NCI-H510A (cell line): ENCODE data around the gene CHGA.

Experiments used
- DNase-seq: peaks from one replicate; lab custom pipeline; 2025; lab: John Stamatoyannopoulos, UW

The CHGA gene

DNA sequence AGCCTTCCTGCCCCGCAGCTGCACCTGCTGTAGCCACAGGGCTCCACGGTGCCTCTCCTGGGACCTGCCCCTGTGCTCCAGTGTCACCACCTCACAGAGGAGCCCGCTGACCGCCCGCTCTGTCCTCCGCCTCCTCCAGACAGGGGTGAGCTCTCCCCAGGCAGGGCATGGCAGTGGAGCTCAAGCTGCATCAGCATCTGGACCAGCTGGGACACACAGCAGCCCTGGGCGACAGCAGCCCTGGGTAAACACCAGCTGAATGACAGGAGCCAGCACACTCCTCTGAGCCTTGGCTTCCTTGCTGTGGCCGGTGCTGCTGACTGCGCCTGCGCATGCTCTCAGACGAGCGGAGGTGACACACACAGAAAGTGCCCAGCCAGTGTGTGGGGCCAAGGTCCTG lies 22.0 kb downstream of the CHGA start:
- no peak for DNase-seq

- DNase-seq, result no peak
These were observed 22.6 kb downstream of the CHGA start for GRCh38 chr14:92945544-92945943.

- DNase-seq, result no peak
These were observed 23.3 kb downstream of the CHGA start for GRCh38 chr14:92945959-92946846.

GRCh38 chr14:92946847-92947545 lies 24.0 kb downstream of the CHGA start:
- DNase-seq, result no peak

- DNase-seq, result no peak
These were observed 25.7 kb downstream of the CHGA start for GRCh38 chr14:92948647-92949046.

DNA sequence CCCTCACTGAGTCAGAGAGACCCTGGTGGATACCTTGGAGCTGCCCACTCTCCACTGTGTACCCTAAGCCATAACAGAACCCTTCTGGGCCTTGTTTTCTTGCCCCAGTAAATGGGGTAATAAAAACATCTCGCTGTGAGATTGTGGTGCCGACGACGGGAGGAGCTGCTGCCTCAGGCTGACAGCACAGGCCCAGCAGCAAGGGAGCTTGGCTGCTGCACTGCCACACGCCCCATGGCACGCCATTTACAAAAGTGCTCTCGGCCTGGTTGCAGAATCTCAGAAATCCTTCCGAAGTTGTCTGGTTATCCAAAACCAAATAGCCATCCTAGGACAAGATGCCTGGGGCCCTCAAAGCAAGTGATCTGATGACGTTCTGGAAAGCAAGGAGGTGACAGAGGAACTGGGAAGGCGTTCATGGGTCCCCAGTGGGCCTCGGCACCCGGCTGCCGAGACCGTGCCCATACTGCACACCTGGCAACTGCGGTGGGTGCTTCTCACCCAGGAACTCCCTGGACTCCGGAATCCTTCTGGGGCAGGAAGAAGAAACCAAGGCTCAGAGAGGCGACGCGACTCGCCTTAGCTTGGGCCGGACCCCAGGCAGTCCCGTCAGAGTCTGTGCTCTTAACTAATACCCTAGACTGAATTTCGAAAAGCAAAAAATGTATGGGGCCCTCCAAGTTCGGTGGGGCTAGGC lies 26.7 kb downstream of the CHGA start:
- DNase-seq, result no peak

DNA sequence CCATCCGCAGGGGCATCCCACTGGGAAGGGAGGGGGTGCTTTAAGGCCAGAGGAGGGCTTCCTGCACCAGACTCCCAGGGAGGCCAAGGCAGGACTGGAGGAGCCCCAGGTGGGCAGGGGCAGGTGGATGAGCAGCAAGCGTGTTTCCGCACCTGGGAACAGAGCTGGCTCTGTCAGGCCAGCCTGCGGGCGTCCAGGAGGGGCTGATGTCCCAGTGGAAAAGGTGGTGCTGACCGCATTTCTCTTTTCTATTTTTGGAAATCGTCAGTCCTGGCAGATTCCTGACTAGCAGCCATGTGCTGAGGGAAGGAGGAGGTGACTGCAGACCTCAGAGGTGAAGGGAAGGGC lies 27.2 kb downstream of the CHGA start:
- DNase-seq, result no peak

DNA sequence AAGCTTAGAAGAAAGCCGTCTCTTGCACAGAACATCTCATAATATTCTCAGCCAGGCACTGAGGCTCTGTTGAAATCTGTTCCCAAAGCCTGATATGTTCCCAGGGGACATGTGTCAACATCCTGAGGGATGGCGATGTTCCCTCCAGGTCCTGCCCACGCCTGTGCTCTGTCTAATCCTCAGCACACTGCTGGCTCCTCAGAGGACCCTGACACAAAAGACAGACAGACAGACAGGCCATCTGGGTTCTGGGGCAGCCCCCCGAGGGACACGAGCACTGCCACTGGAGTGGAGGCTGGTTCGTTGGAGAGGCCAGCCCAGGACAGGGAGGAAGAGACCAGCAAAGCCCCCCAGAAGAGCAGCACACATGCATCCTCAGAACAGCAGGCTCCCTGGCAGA lies 27.8 kb downstream of the CHGA start:
- DNase-seq, result no peak

DNA sequence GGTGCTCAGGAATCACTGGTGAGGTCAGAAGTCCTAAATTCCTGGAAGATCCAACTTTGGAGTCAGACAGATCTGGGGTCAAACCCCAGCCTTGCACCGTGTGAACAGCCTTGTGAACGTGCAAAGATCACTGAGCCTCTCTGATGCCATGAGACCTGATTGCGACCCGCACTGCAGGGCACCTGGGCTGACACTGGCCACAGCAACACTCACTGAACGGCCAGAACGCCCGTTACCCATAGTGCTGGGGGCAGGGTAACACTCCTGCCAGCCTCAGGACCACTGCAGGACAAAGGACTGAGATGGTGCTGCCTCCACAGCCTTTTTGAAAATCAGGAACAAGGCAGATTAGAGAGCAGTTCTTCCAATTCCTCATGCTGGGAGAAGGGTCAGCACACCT lies 28.3 kb downstream of the CHGA start:
- DNase-seq, result no peak

DNA sequence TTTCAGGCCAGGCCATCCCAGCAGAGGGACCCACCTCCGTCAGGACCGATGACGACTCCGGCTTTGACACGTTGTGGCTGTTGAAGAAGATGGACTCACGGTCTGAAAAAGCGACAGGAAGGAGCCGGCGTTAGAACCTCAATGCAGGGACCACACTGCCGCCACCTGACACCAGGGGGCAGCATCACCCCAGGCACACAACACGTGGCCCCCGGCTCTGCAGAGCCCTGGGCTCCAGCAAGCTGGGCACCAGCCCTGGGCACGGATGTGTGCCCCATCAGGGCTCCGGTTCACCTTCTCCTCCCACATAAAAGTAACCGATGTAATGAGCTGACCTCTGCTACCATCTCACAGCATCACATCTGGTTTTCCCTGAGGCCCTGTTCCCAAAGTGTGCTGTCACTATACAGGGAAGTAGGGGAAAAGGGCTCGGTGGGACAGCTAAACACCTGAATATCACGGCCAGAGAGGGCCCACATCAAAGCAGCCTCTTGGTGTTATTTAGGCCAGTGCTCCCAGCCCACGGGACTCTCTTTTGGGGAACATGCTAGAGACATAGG lies 29.0 kb downstream of the CHGA start:
- DNase-seq, result no peak

- no peak for DNase-seq
These were observed 29.7 kb downstream of the CHGA start for GRCh38 chr14:92952481-92953298.

DNA sequence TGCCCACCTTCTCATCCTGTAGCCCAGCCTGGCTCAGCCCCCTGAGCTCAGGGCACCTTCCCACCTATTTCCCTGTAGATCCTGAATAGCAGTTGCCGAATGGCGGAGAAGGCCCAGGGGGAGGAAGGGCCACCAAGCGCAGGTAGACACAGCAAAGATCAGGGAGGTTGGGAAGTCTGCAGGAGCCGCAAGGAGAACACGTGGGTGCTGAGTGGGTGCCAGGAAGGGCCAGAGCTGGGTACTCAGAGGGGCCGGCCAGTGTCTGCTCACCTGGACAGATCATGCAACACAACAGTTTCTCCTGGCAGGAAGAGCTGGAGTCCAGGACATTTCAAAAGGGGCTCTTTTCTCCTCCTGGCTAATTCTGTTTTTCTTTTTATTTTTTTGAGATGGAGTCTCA lies 30.6 kb downstream of the CHGA start:
- DNase-seq, result no peak

GRCh38 chr14:92954933-92955332 lies 32.0 kb downstream of the CHGA start:
- peak; percentile 20 for DNase-seq

DNA sequence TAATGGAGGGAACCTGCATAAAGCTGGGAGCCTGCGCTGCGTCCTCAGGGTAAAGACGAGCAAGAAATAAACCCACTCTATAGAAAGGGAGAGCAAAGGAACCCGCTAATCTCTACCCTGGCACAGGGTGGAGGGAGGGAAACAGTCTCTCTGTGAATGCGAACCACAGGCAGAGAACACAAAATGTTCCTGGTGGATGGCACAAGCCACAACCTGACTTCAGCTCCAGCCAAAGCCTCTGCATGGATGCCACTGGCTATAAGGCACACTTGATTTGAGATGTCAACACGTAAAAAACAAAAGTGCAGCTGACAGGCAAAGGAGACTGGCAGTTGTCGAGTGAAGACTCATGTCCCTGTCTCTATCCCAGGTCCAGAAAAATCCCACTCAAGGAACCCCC lies 32.4 kb downstream of the CHGA start:
- DNase-seq, result no peak

- peak; percentile 77 for DNase-seq
These were observed 34.0 kb downstream of the CHGA start for GRCh38 chr14:92956961-92957360.

DNA sequence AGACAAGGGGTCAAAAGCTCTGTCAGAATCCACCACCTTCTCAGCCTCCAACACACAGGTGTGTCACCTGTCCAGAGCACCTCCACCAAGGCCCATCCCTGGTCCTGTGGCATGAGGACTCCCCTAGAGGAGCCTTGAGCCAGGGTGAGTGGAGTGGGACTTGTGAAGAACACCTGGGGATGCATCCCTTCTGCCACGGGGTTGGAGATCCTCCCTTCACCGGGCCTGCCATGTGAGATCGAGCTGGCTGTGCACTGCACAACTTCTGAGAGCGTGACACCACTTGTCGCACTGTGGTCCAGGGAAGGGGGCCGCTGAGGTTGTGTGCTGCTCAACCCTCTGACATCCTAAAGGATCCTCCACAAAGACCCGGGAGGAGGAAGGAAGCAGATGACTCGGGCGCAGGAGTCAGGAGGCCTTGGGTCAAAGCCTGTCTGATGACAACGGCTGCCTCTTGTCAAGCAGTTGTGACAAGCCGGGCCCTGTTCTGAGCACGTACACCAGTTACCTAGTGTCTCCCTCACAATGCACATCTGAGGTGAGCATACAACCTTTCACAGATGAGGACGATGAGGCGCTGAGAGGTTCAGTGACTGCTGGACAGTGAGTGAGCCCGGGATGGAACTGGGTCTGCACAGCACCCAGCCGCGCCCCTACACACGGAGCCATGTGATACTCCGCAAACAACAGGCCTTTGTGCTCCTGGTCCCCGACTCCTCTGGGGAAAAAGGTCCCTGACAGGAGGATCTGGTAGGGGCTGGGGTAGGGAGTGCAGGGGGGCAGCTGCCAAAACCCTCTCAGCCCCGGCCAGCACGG lies 35.6 kb downstream of the CHGA start:
- DNase-seq, result no peak

DNA sequence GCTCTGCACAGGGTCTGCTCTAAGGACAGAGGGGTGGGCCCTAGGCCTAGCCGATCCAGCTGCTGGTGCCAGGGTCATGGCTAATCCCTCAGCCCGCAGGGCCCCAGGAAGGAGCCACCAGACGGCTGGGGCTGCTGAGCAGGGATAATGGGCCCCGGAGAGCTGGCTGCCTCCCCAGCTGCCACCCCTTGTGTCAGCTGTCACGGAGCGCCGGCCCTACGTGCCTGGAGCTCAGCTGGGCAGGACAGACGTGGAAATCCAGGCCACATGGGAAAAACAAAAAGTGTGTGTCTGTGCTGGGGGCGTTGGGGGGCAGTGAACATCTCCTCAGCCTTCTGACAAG lies 36.2 kb downstream of the CHGA start:
- DNase-seq, result peak; percentile 24

DNA sequence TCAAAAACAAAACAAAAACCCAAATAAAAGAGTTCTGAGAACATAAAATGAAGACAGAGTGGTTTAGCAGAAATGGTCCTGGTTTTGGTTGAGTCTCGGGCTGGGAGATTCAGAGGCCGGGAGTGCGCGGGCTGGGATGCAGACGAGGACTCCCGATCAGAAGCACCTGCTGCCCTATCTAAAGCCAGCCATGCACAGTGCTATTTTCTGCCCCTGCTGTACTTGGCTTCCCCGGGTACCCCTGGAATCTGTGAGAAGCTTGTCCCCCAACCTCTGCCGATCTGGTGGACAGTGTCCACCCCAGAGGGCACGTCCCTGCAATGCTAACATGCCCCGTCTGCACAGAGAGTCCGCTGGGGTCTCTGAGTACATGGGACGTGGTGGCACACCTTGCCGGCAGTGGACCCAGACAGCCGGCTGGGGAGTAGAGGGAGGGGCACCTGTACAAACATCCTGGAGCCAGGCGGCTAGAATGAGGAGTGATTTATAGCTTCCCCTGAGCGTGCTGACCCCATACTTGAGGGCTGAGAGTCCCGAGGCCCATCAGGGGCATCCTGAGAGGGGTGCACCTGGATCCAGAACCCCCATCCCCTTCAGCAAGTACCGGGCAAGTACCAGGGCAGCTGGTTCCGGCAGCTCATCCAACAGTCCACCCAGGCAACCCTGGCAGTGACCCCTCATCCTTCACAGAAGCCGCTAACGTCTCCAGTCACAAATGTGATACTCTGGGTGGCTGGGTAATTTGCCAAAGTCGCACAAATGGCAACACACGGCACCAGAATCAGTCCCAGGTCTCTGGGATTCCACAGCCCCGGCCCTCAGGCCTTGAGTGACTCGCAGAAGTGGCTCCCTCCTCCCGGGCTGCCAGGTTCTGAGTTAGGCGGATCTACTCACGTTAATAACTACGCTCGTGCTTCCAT lies 37.1 kb downstream of the CHGA start:
- peak; percentile 52 for DNase-seq

GRCh38 chr14:92960706-92961566 lies 38.0 kb downstream of the CHGA start:
- DNase-seq, result peak; percentile 44
